Neuron (in vitro differentiated cells): ENCODE results near the gene HIGD2A.

Source experiments
- H2AFZ ChIP-seq: one replicate; pipeline ENCODE4 v1.6.1; 2013; ENCODE audit warnings: low read depth, mild to moderate bottlenecking, inconsistent platforms, low read length, moderate library complexity
- H3K27me3 ChIP-seq: one replicate; pipeline ENCODE4 v1.6.1; 2013; ENCODE audit warnings: low read length; ENCODE audit not compliant: insufficient read depth
- H3K36me3 ChIP-seq: one replicate; pipeline ENCODE4 v1.6.1; 2013; ENCODE audit warnings: low read length; ENCODE audit not compliant: insufficient read depth
- H3K4me1 ChIP-seq: one replicate; pipeline ENCODE4 v1.6.1; 2013; ENCODE audit warnings: low read length; ENCODE audit not compliant: insufficient read depth
- H3K4me3 ChIP-seq: 2 replicates; pipeline ENCODE4 v1.5.1; 2013; ENCODE audit warnings: mild to moderate bottlenecking, low read length, moderate library complexity
- H3K9me3 ChIP-seq: one replicate; pipeline ENCODE4 v1.6.1; 2013; ENCODE audit warnings: low read length

Gene HIGD2A

GRCh38 chr5:176361437-176362232, 26.9 kb upstream of the HIGD2A start, which contains the start of gene KIAA1191:
KIAA1191 (minus strand) TSS chr5:176361764; CDS start chr5:176359508, 2,256 bp downstream.
- peaks cover 20% of the 10 kb centered on the region for H3K36me3 ChIP-seq
- no peaks in the 10 kb centered on the region for H3K4me1 ChIP-seq
- no peaks in the 10 kb centered on the region for H3K27me3 ChIP-seq
- H2AFZ ChIP-seq, result peak within 1 kb of the TSS; percentile 56
- no peaks in the 10 kb centered on the region for H3K9me3 ChIP-seq
- H3K4me3 ChIP-seq, result peak within 1 kb of the TSS; percentile 79

GRCh38 chr5:176362233-176362490, 26.4 kb upstream of the HIGD2A start:
- Histone ChIP-seq H3K9me3 (no peaks in the 10 kb centered on the region), H2AFZ (peak overlapping the region; percentile 46), H3K27me3 (no peaks in the 10 kb centered on the region), H3K36me3 (peaks cover 18% of the 10 kb centered on the region), H3K4me3 (peak overlapping the region; percentile 79), H3K4me1 (no peaks in the 10 kb centered on the region)

GRCh38 chr5:176364765-176365350, 23.7 kb upstream of the HIGD2A start:
- H3K4me1 ChIP-seq, result no peaks in the 10 kb centered on the region
- no peaks in the 10 kb centered on the region for H3K27me3 ChIP-seq
- H3K4me3 ChIP-seq, result peak overlapping the region; percentile 93
- H3K36me3 ChIP-seq, result peaks cover 15% of the 10 kb centered on the region
- H2AFZ ChIP-seq, result peak overlapping the region; percentile 97
- no peaks in the 10 kb centered on the region for H3K9me3 ChIP-seq

GRCh38 chr5:176365351-176366231, 23.0 kb upstream of the HIGD2A start, which contains the start of gene ARL10:
ARL10 (plus strand) TSS chr5:176365487; CDS start chr5:176365564, 77 bp downstream.
- H3K27me3 ChIP-seq, result no peaks in the 10 kb centered on the region

GRCh38 chr5:176366232-176366894, 22.2 kb upstream of the HIGD2A start:
- peak overlapping the region; percentile 93 for H3K4me3 ChIP-seq
- H3K9me3 ChIP-seq, result no peaks in the 10 kb centered on the region
- peaks cover 19% of the 10 kb centered on the region for H3K36me3 ChIP-seq
- no peaks in the 10 kb centered on the region for H3K4me1 ChIP-seq
- H2AFZ ChIP-seq, result peak overlapping the region; percentile 97
- no peaks in the 10 kb centered on the region for H3K27me3 ChIP-seq

More at GRCh38 chr5:176365351-176366231, 23.0 kb upstream of the HIGD2A start, which contains the start of gene ARL10:
- peaks cover 19% of the 10 kb centered on the region for H3K36me3 ChIP-seq
- H3K4me1 ChIP-seq, result no peaks in the 10 kb centered on the region
- H3K9me3 ChIP-seq, result no peaks in the 10 kb centered on the region
- H3K4me3 ChIP-seq, result peak within 1 kb of the TSS; percentile 93
- peak within 1 kb of the TSS; percentile 97 for H2AFZ ChIP-seq

GRCh38 chr5:176368726-176369125, 19.8 kb upstream of the HIGD2A start:
- peaks cover 30% of the 10 kb centered on the region for H3K36me3 ChIP-seq
- no peak overlapping the region for H3K4me3 ChIP-seq
- H3K9me3 ChIP-seq, result no peaks in the 10 kb centered on the region
- no peak overlapping the region for H2AFZ ChIP-seq
- H3K4me1 ChIP-seq, result no peaks in the 10 kb centered on the region
- no peaks in the 10 kb centered on the region for H3K27me3 ChIP-seq

GRCh38 chr5:176369934-176370711, 18.4 kb upstream of the HIGD2A start:
- H3K4me1 ChIP-seq, result no peaks in the 10 kb centered on the region
- peaks cover 32% of the 10 kb centered on the region for H3K36me3 ChIP-seq
- no peaks in the 10 kb centered on the region for H3K27me3 ChIP-seq
- no peak overlapping the region for H2AFZ ChIP-seq
- no peaks in the 10 kb centered on the region for H3K9me3 ChIP-seq
- no peak overlapping the region for H3K4me3 ChIP-seq

GRCh38 chr5:176371621-176372539, 16.7 kb upstream of the HIGD2A start:
- H2AFZ ChIP-seq, result no peak overlapping the region
- no peak overlapping the region for H3K4me3 ChIP-seq
- H3K36me3 ChIP-seq, result peaks cover 29% of the 10 kb centered on the region
- no peaks in the 10 kb centered on the region for H3K27me3 ChIP-seq
- no peaks in the 10 kb centered on the region for H3K4me1 ChIP-seq
- no peaks in the 10 kb centered on the region for H3K9me3 ChIP-seq

GRCh38 chr5:176373100-176373818, 15.3 kb upstream of the HIGD2A start:
- Histone ChIP-seq H3K36me3 (peaks cover 22% of the 10 kb centered on the region), H3K9me3 (no peaks in the 10 kb centered on the region), H3K27me3 (no peaks in the 10 kb centered on the region), H3K4me3 (no peak overlapping the region), H2AFZ (no peak overlapping the region), H3K4me1 (no peaks in the 10 kb centered on the region)

- no peak overlapping the region for H3K4me3 ChIP-seq
- H2AFZ ChIP-seq, result no peak overlapping the region
- H3K27me3 ChIP-seq, result no peaks in the 10 kb centered on the region
- H3K36me3 ChIP-seq, result peaks cover 31% of the 10 kb centered on the region
- H3K9me3 ChIP-seq, result no peaks in the 10 kb centered on the region
- no peaks in the 10 kb centered on the region for H3K4me1 ChIP-seq
These were observed 8.7 kb upstream of the HIGD2A start for GRCh38 chr5:176379881-176380280.

GRCh38 chr5:176381423-176381822, 7.1 kb upstream of the HIGD2A start:
- Histone ChIP-seq H3K4me3 (no peak overlapping the region), H3K9me3 (no peaks in the 10 kb centered on the region), H2AFZ (no peak overlapping the region), H3K27me3 (no peaks in the 10 kb centered on the region), H3K36me3 (peaks cover 38% of the 10 kb centered on the region), H3K4me1 (no peaks in the 10 kb centered on the region)
